ENCODE measurements around the gene TRIM33.
"Not testable (repeated sequence)": the region's sequence is repeated elsewhere in the genome, so short reads cannot be mapped to it uniquely, and the experiment has no call there.

Gene TRIM33

DNA sequence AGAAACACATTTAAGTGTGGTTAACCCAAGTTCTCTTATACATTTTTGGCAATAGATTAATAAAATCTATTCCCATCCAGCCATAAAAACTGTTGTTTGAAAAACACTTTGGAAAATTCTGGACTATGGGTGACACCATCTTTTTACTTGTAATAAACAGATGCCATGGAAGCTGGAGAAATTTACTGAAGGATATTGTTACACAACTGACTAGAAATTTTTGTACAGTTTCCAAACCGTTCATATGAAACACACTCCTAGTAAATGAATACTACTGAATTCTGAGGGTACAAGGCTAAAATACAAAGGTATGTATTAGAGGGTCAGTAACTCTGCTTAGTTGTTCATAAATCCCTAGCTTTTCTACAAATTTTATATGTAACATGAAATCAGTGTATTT is 48.7 kb downstream of the TRIM33 start:
- no peak for DNase-seq

DNA sequence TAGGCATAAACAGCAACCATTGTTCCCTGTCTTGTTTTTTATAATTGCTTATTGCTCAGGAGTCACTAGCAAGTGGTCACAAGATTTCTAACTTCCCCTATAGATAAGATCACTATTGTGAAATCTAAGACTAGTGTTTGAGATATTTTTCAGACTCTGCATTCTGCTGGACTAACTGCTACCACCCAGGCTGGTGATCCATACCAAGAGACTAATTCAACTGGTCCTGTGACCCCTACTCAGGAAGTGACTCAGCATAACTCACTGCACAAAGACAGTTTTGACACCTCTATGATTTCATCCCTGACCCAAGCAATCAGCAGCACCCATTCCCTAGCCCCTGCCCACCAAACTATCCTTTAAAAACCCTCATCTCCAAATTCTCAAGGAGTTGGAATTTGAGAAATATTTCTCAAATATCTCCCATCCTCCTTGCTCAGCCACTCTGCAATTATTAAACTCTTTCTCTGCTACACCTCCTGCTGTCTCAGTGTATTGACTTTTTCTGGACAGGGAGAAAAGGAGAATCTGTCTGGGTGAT is 52.7 kb downstream of the TRIM33 start:
- DNase-seq: no peak

DNA sequence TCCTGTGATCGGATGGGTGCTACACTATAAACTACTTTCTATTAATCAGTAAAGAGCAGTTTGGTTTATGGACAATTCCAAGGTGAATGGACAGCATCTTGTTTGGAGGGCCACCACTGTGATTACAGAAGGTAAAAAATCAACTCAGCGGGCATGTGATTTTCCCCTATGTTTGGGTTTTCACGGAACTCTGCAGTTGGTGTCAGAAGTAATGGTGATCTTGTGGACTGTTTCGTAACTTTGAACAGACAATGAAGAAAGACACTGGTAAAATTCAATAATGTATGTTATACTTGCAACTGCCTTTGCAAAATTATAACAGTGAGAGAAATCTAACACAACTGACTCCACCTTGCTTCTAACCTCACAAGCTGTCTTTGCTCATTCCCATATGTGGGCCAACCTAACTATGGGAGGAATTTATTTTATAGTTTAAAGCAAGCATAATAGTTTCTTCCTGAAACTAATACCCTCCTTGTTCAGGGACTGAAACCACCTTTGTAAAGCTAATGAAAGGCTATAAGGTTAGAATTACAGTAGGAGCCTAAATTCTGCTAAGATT is 53.2 kb downstream of the TRIM33 start:
- no peak for DNase-seq

DNA sequence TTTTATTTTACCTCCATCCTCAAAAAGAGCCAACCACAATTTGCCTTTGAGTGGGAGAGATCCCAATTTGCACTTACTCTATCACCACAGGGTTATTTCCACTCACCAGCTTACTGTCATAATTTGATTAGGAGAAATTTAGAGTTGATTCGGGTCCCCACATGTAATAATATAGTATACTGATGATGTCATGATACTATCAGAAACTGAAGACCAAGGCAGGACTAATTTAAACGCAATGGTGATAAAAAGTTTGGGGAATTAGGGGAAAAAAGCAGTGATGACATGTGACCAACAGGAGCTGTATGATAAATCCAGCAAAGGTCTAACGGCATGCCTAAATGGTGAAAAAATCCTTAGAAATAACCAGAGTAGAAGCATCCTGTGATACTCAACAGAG is 54.4 kb downstream of the TRIM33 start:
- no peak for DNase-seq

DNA sequence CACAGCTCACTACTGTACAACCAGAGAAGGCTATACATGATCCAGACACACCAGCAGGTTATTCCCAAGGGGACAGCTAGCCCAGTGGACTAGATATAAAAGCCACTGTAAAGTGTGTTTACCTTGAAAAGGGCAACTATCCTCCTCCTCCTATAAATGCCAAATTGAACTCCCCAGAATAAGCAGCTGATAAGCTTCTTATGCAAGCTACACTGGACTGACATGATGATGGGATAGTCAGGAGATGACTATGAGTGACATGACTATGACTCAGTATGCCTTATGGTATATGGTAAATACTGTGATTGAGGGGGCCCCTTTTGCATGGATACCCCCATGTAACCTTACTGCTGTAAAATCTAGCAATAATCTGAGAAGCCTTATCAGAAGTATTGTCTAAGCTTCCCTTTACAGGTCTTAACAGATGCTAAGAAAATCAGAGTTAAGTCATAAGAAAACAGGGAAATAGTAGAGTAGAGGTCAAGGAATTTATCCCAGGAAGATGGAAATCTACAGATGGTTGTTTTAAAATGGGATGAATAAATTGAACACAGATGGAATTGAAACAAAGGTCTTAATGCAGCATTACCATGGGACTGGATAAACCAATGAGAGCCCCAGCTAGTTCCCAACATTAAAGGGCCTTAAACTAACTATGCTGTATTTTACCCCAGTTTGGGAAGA is 55.8 kb downstream of the TRIM33 start:
- DNase-seq: no peak

DNA sequence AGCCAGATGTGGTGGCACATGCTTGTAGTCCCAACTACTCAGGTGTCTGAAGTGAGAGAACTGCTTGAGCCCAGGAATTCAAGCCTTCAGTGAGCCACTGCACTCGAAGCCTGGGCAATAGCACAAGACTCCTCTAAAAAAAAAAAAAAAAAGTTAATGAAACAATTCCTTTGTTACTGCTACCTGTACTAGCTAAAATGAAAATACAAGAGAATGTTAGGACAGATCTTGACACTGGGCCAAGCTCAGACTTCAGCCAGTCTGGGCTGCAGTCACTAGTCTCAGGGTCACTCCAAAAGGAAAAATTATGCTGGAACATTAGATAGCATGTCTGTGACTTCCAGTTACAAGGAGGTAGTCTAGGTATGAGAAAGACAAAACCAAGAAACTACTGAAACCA is 56.5 kb downstream of the TRIM33 start:
- DNase-seq: no peak

DNA sequence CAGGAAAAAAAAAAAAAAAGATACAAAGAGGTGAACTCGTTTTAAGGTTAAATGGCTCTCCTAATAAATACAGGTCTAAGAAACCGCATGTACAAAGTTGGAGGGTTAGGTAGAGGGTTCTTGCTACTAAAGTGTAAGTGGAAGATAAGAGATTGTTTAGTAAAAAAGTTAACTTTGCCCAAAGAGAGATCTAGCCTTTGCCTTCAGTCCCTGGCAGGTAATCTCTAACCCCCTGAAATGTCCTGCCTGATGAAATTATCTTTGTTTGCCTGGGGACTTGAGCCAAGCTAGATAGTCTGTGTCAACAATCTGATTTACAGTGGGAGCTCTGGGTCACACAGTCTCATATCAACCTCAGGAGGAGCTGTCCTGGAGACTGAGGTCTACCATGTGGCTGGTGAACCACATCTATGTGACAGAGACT is 57.6 kb downstream of the TRIM33 start:
- DNase-seq: no peak

DNA sequence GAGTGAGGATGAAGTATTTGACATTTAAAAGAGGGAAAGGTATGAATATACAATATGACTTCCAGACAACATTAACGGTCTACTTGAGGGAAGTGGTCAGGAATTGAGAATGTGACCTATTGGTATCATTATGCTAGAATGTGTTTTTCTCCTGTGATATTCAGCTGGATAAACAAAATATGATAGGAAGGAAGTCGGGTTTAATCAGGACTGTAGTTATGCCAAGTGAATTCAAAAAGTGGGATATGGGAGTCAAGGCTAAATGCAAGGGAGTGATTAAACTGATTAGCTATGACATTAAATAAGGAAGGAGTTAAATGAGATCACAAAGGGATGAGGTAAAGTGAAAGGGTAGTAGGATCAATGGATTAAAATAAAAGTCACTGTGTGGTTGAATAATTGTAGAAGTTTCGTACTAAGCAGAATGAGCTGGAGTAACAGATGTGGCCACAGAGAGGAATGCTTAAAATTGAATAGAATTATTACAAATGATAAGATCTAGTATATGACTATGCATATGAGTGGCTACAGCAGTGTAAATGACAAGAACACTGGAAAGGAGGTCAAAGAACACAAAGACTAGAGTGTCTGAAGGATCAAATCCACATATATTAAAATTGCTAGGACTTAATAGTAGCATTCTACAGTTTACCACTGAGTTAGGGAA is 62.5 kb downstream of the TRIM33 start:
- no peak for DNase-seq

DNA sequence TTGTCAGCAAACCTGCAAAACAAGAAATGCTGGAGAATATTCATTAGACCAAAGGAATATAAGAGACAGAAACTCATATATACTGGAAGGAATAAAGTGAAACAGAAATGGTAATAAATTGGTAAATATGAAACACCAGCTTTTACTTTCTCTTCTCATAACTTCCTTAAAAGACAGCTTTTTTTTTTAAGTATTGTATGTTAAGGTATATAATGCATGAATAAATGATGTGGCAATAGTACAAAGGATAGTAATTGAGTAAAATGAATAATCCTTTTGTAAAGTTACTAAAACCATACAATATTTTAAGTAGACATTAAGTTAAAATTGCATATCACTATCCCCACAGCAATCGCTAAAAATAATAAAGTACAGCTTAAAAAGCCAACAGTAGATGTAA is 64.8 kb downstream of the TRIM33 start:
- no peak for DNase-seq

DNA sequence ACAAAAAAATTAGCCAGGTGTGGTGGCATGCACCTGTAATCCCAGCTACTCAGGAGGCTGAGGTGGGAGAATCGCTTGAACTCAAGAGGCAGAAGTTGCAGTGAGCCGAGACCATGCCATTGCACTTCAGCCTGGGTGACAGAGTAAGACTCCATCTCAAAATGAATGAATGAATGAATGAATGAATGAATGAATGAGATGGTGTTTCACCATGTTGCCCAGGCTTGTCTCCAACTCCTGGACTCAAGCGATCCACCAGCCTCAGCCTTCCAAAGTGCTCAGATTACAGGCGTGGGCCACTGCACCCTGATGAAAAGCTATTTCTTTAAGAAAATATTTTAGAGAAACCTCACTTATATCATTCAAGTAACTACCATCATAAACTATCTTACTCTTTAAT is 67.8 kb downstream of the TRIM33 start:
- DNase-seq: not testable (repeated sequence)

DNA sequence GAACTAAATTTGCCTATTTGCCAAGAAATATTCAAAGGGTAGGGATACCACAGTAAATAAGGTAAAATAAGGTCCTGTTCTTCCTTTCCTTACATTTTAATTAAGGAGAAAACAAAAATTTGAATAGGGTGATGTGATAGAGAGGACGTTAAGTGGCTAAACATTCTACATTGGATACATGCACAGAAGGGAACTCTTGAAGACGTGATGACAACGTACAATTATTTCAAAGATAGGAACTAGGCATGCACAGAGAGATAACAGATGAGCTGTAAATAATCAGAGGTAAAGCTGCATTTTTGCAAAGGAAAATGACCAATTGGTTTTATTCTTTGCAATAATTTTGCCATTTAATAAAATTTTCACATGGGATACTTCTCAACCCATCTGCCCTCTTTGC is 69.7 kb downstream of the TRIM33 start:
- no peak for DNase-seq

DNA sequence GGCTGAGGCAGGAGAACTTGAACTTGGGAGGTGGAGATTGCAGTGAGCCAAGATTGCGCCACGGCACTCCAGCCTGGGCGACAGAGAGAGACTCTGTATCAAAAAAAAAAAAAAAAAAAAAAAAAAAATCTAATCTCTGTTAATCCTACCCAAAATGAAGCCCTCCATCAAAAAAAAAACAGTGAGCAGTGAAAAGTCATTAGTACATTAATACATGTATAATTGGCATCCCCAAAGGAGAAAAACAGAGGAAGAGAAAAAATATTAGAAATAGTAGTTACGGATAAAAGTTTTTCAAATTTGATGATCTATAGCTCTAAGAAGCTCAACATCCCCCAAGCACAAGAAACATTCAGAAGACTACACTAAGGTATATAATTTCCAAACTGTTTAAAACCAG is 71.6 kb downstream of the TRIM33 start:
- no peak for DNase-seq

DNA sequence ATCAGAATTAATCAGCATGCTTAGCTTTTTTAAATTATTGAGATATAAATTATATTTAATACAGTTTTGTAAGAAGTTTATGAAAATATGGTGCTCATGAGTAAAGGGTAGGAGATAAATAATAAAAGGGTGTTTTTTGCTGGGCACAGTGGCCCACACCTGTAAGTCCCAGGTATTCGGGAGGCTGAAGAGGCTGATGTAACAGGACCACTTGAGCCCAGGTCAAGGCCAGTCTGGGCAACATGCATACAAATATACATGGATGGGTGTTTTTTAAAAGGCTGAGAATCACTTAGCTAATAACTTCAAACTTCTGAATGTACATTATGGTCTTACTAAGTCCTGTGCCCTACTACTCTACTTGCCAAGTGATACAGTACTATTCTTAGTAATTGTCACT is 73.2 kb downstream of the TRIM33 start:
- no peak for DNase-seq

DNA sequence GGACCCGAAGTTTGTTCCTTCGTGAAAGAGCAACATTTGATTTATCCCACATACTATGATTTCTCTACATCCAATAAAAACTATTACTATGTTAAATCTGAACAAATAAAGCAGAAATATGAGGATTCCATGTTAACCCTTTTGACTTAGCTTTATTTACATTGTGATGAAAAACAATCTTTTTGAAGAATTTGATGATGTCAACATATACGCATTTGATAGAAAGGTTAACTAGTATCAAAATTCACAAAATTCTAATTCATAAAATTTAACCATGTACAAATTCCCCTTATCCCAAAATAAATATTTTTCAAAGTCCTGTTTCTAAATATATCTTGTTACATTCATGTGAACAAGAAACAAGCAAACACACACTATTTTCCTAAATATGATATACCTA is 74.2 kb downstream of the TRIM33 start:
- DNase-seq: no peak

DNA sequence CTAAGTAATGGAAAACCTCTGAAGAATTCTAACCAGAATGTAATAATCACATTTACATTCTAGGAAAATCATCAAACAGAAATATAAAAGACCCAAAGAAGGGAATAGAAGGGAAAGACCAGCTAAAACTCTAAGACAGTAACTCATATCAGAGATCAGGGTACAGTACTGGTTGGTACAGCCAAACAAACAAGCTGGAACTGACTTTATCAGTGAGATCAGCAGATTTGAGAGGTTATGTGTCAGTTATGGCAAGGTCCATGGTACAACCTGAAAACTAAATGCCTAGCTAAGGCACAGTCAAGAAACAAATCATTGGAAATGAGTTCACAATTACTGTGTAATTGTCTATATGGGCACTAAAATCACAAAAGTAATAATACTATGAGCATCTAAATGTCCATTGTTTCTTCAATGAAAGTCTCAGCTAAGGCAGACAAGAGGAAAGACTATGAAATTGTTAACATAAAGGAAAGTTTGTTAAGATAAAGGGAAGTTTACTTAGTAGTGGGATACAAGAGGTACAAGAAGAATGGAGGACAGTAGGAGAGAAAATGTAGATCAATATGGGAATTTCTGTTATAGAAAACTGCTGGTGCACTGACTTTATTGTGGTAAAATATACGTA is 75.8 kb downstream of the TRIM33 start:
- no peak for DNase-seq

DNA sequence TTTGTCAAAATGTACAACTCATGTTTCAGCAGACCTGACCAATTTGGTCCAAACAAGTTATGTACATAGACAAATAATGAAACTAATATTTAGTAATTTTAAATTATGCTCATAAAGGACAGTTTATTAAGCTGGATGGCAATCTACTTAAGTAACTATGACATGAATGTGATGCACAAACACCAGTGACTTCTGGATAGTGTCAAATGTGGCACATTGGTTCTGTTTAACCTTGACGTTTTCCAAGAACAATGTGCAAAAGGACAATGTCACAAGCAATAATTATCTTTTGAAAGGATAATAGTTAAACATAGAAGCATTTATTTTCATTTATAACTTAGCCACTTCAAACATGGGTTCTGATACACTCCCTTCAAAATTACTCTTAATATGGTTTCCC is 80.0 kb downstream of the TRIM33 start:
- no peak for DNase-seq

DNA sequence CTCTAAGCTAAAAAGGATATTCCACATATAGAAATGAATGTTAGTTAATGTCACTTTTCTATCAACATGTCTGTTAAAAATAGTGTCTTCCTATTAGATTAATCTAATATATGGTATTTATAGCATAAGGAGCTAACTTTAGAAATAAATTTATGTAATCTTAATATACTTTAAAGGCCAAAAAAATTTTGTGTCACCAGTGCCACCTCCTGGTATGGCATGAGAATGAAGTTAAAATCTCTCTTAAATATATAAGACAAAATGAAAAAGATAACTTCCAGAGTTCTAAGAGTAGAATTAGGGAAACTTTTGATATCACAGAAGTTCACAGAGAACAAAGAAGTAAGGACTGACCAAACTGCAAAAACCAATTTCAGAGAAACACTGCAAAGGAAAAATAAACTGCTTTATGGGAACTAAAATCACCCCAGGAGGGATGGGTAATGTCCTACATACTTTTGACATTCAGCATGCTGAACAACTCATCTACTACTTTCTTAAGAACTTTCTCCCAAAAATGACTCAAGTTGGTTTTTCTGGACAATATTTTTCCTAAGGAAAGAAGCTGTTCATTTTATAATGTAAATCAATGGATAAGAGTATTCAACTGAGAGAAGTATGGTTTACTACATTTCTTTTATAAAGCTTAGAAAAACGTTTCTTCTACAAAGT is 82.8 kb downstream of the TRIM33 start:
- no peak for DNase-seq

DNA sequence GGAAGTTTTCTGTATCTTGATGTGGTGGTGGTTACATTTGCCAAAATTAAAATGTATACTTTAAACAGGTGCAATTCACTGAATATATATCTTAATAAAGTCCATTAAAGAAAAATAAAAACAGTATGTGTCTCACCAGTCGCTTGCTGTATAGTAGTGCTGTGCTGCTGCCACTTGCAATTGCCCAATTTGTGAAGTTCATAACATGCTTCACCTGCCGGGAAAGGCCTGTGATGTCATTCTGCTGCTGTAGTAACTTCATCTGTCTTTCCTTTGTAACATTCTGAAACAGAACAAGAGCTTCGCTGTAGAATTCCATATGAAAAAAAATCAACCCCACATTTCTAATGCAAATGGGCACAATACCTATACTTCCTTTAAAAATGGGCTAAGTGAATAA is 83.4 kb downstream of the TRIM33 start:
- no peak for DNase-seq

DNA sequence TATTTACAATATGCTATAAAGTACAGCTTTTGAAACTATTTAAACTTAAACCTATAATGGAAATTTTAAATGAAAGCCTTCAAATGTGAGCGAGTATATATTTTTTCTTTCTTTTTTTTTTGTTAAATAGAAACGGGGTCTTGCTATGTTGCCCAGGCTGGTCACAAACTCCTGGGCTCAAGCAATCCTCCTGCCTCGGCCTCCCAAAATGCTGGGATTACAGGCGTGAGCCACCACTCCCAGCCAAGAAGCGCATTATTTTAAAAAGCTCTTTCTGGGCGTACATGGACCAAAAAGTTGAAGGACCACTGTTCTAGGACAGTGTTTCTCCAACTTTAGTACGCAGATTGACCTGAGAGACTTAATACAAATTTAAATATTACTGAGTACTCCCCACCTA is 87.5 kb downstream of the TRIM33 start:
- DNase-seq: no peak

DNA sequence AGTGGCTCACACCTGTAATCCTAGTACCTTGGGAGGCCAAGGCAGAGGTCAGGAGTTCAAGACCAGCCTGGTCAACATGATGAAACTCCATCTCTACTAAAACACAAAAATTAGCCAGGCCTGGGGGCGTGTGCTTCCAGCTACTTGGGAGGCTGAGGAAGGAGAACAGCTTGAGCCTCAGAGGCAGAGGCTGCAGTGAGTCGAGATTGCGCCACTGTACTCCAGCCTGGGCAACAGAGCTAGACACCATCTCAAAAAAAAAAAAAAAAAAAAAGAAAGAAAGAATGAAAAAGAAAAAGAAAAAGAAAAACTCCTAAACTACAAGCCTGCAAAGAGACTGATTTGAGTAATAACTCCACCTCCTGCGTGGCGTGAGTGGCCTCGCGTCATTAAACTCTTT is 92.1 kb downstream of the TRIM33 start:
- not testable (repeated sequence) for DNase-seq

DNA sequence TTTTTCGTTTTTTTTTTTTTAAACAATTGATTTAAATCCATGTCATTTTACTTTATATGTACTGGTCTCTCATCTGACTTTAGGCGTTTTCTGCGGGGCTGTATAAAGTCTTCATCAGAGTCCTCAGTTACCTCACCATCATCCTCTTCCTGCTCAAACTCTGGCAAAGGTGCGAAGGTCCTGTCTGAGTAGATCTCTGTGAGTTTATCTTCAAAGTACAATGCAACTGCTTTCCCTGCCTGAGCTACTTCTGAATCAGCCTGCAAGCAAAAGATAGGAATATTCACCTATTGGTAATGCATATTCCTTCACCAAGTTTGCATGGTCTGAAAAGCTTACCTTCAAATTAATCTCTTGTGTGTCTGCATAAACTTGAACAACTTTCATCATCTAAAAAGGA is 113.4 kb downstream of the TRIM33 start:
- DNase-seq: no peak

DNA sequence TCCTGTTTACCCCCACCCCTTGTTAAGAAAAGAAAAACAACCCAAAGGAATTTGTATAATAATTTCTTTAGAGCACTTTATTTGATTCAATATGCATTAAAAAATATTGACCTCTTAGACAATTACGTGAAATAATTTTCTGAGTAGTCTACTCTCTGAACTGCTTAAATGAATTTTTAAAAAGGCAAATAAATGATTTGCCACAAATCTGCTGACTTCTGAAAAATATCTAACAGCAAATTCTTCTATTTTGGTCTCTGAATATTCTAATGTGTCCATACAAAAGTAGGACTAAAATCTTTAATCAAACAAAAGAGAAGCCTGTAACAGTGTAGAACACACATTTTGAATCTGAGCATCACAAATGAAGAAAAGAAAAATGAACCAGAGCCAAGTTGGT is 115.1 kb downstream of the TRIM33 start:
- DNase-seq: no peak

DNA sequence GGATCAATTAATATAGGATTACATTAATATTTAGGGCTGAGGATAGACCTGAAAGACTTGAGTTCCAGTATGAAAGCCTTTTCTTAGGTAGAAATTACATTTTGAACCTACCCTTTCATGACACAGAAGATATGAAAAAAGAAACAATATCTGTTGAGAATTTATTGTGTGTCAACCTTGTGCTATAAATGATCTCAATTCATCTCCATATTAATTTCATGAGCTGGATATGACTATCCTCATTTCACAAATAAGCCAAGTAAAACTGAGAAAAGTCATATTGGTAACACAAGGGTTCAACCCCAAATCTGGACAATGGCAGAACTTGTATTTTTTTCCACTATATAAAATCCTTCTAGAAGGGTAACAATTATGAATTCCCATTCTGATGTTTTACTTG is 120.0 kb downstream of the TRIM33 start:
- no peak for DNase-seq

Data from activated T-cell treated with anti-CD3 and anti-CD28 coated beads, Interleukin-2, amount 50 U/mL, for 1 hour (primary cell).